ENCODE data around the gene SLC4A7.

- TF ChIP-seq FOXJ3 (CRISPR knock-in tag; IDR thresholded peaks at IDR 0.05; ENCODE audit: borderline replicate concordance) (no peak), CTCF (IDR thresholded peaks at IDR 0.05) (no peak), SMAD4 (CRISPR knock-in tag; IDR thresholded peaks at IDR 0.05) (no peak), MAX (CRISPR knock-in tag; IDR thresholded peaks at IDR 0.05) (0 out of 2 replicates have a peak, but pooled peaks have one; percentile 12), ESRRA (CRISPR knock-in tag; IDR thresholded peaks at IDR 0.05; ENCODE audit: borderline replicate concordance) (no peak), NFATC4 (CRISPR knock-in tag; IDR thresholded peaks at IDR 0.05) (no peak), ZNF317 (CRISPR knock-in tag; IDR thresholded peaks at IDR 0.05; ENCODE audit: borderline replicate concordance, low read depth) (no peak), ZNF263 (CRISPR knock-in tag; IDR thresholded peaks at IDR 0.05; ENCODE audit: low read depth) (no peak), PRDM15 (CRISPR knock-in tag; IDR thresholded peaks at IDR 0.05) (no peak), SMAD3 (CRISPR knock-in tag; IDR thresholded peaks at IDR 0.05; ENCODE audit: borderline replicate concordance) (no peak)
These were observed 115.2 kb downstream of the SLC4A7 start, which contains the start of gene NEK10 for GRCh38 chr3:27368831-27369607.

All from WTC11 (cell line).